Loucy (cell line): ENCODE results near the gene NSMCE3.

ENCODE experiments used
- H2AFZ ChIP-seq: fragments of 200-600 bp; sonication (generic); 2 replicates; pipeline ENCODE4 v1.6.0; 2016; ENCODE audit warnings: antibody characterized with exemption, mild to moderate bottlenecking, low read length, moderate library complexity
- H3F3A ChIP-seq: fragments of 200-600 bp; 2 replicates; pipeline ENCODE4 v1.6.0; 2016; ENCODE audit warnings: antibody characterized with exemption, low read depth, mild to moderate bottlenecking
- H3K27me3 ChIP-seq: fragments of 200-600 bp; sonication (generic); 2 replicates; pipeline ENCODE4 v1.6.1; 2014; ENCODE audit warnings: low read length, mild to moderate bottlenecking; ENCODE audit not compliant: insufficient read depth, poor library complexity, severe bottlenecking
- H3K36me3 ChIP-seq: fragments of 200-600 bp; sonication (generic); 2 replicates; pipeline ENCODE4 v1.6.1; 2016; ENCODE audit warnings: low read length; ENCODE audit not compliant: insufficient read depth
- H3K4me1 ChIP-seq: fragments of 200-600 bp; sonication (generic); 2 replicates; pipeline ENCODE4 v1.5.1; 2014; ENCODE audit warnings: low read length, mild to moderate bottlenecking; ENCODE audit not compliant: insufficient read depth, poor library complexity, severe bottlenecking
- H3K4me2 ChIP-seq: fragments of 200-600 bp; sonication (generic); 2 replicates; pipeline ENCODE4 v1.6.0; 2014; ENCODE audit warnings: antibody characterized with exemption, low read length, low read depth, mild to moderate bottlenecking; ENCODE audit not compliant: poor library complexity, severe bottlenecking
- H3K4me3 ChIP-seq: fragments of 200-600 bp; sonication (generic); 2 replicates; pipeline ENCODE4 v1.5.1; 2014; ENCODE audit warnings: low read length, mild to moderate bottlenecking, mixed read lengths; ENCODE audit not compliant: poor library complexity, severe bottlenecking
- H3K79me2 ChIP-seq: fragments of 200-600 bp; sonication (generic); 2 replicates; pipeline ENCODE4 v1.6.1; 2014; ENCODE audit warnings: low read length; ENCODE audit not compliant: insufficient read depth
- H3K9ac ChIP-seq: fragments of 200-600 bp; sonication (generic); 2 replicates; pipeline ENCODE4 v1.6.0; 2014; ENCODE audit warnings: mild to moderate bottlenecking, low read depth, low read length, moderate library complexity; ENCODE audit not compliant: poor library complexity, severe bottlenecking
- H3K9me2 ChIP-seq: fragments of 200-600 bp; sonication (generic); replicated peaks from 2 replicates; pipeline ENCODE4 v1.6.1; 2016; ENCODE audit warnings: low read depth, low read length, mixed read lengths
- H3K9me3 ChIP-seq: fragments of 200-600 bp; sonication (generic); 2 replicates; pipeline ENCODE4 v1.6.1; 2014; ENCODE audit warnings: mild to moderate bottlenecking, antibody characterized with exemption, low read length, low read depth; ENCODE audit not compliant: insufficient read depth
- H4K20me1 ChIP-seq: fragments of 200-600 bp; sonication (generic); 2 replicates; pipeline ENCODE4 v1.6.0; 2014; ENCODE audit warnings: antibody characterized with exemption, low read length, mild to moderate bottlenecking; ENCODE audit not compliant: insufficient read depth, poor library complexity, severe bottlenecking
- CTCF ChIP-seq: fragments of 200-600 bp; sonication (generic); conservative IDR thresholded peaks from 2 replicates; pipeline ENCODE4 v1.5.1; 2014; ENCODE audit warnings: mild to moderate bottlenecking, antibody characterized with exemption, low read length
- EZH2phosphoT487 ChIP-seq: fragments of 200-600 bp; IDR thresholded peaks from 2 replicates; pipeline ENCODE4 v1.6.1; 2018; ENCODE audit warnings: antibody characterized with exemption, mild to moderate bottlenecking, moderate library complexity, borderline replicate concordance

Gene NSMCE3

GRCh38 chr15:29241207-29241606 is 28.4 kb downstream of the NSMCE3 start:
- H3K4me2 ChIP-seq: no peak overlapping the region
- no peak overlapping the region for H3K4me3 ChIP-seq
- H3K9ac ChIP-seq: no peak overlapping the region
- H3K79me2 ChIP-seq: no peaks in the 10 kb centered on the region
- no peaks in the 10 kb centered on the region for H3K27me3 ChIP-seq
- H3K9me3 ChIP-seq: no peaks in the 10 kb centered on the region
- no peaks in the 10 kb centered on the region for H4K20me1 ChIP-seq
- H3K9me2 ChIP-seq: no peaks in the 10 kb centered on the region
- H2AFZ ChIP-seq: no peak overlapping the region
- no peak for TF ChIP-seq EZH2phosphoT487
- TF ChIP-seq CTCF: no peak
- no peaks in the 10 kb centered on the region for H3K4me1 ChIP-seq
- no peaks in the 10 kb centered on the region for H3K36me3 ChIP-seq
- H3F3A ChIP-seq: no peaks in the 10 kb centered on the region; the same call in 1 of the 2 replicates

- H3K27me3 ChIP-seq: no peaks in the 10 kb centered on the region
- H4K20me1 ChIP-seq: no peaks in the 10 kb centered on the region
- no peaks in the 10 kb centered on the region for H3K9me3 ChIP-seq
- H3K9ac ChIP-seq: no peak overlapping the region
- no peaks in the 10 kb centered on the region for H3K9me2 ChIP-seq
- no peaks in the 10 kb centered on the region for H3K4me1 ChIP-seq
- H2AFZ ChIP-seq: no peak overlapping the region
- H3K4me2 ChIP-seq: no peak overlapping the region
- no peaks in the 10 kb centered on the region; the same call in 1 of the 2 replicates for H3F3A ChIP-seq
- no peaks in the 10 kb centered on the region for H3K79me2 ChIP-seq
- H3K4me3 ChIP-seq: no peak overlapping the region
- no peaks in the 10 kb centered on the region for H3K36me3 ChIP-seq
- TF ChIP-seq CTCF (no peak), EZH2phosphoT487 (no peak)
Observed at GRCh38 chr15:29239395-29239794, 30.2 kb downstream of the NSMCE3 start.

GRCh38 chr15:29233566-29233965 is 36.1 kb downstream of the NSMCE3 start:
- Histone ChIP-seq H3K79me2 (no peaks in the 10 kb centered on the region), H3K9me2 (no peaks in the 10 kb centered on the region), H3K36me3 (no peaks in the 10 kb centered on the region), H3K9me3 (no peaks in the 10 kb centered on the region), H3K27me3 (no peaks in the 10 kb centered on the region), H3K4me3 (no peak overlapping the region), H3K4me1 (no peaks in the 10 kb centered on the region), H3K4me2 (no peak overlapping the region), H3F3A (no peaks in the 10 kb centered on the region; the same call in 1 of the 2 replicates), H4K20me1 (no peaks in the 10 kb centered on the region), H3K9ac (no peak overlapping the region), H2AFZ (no peak overlapping the region)
- TF ChIP-seq CTCF (no peak), EZH2phosphoT487 (no peak)
